ENCODE measurements around the gene DOLK.
A peak's percentile ranks its signal among the peaks of the same experiment; 100 is the strongest.
"Not testable (repeated sequence)": the region's sequence is repeated elsewhere in the genome, so short reads cannot be mapped to it uniquely, and the experiment has no call there.

The DOLK gene

GRCh38 chr9:128947527-128948301, at the start of gene DOLK, which contains the start of gene NUP188:
Gene DOLK, minus strand, starts transcription at chr9:128947603. Its CDS starts 300 bp downstream, at chr9:128947303.
Gene NUP188, plus strand, starts transcription at chr9:128947699. Its CDS starts 21 bp downstream, at chr9:128947720.
- DNase-seq, result peak; percentile 99

GRCh38 chr9:128995791-128996190, 48.4 kb upstream of the DOLK start:
- no peak for DNase-seq

- DNase-seq, result no peak
Observed at GRCh38 chr9:128992995-128993394, 45.6 kb upstream of the DOLK start.

GRCh38 chr9:128987805-128988204, 40.4 kb upstream of the DOLK start:
- DNase-seq, result no peak

- no peak for DNase-seq
Observed at GRCh38 chr9:128986671-128987070, 39.3 kb upstream of the DOLK start.

GRCh38 chr9:128983536-128983935, 36.1 kb upstream of the DOLK start:
- DNase-seq, result no peak

GRCh38 chr9:128979111-128979510, 31.7 kb upstream of the DOLK start:
- no peak for DNase-seq

- no peak for DNase-seq
Observed at GRCh38 chr9:128972956-128973355, 25.6 kb upstream of the DOLK start.

GRCh38 chr9:128969491-128969890, 22.1 kb upstream of the DOLK start:
- no peak for DNase-seq

GRCh38 chr9:128961403-128961802, 14.0 kb upstream of the DOLK start:
- not testable (repeated sequence) for DNase-seq

- peak; percentile 26 for DNase-seq
Observed at GRCh38 chr9:128947277-128947526, 201 bp downstream of the DOLK start.

GRCh38 chr9:128946571-128947276, 679 bp downstream of the DOLK start:
- DNase-seq, result no peak

GRCh38 chr9:128945798-128946501, 1.5 kb downstream of the DOLK start:
- DNase-seq, result no peak

- DNase-seq, result not testable (repeated sequence)
Observed at GRCh38 chr9:128944966-128945365, 2.4 kb downstream of the DOLK start.

GRCh38 chr9:128943832-128944620, 3.4 kb downstream of the DOLK start:
- no peak for DNase-seq

- no peak for DNase-seq
Observed at GRCh38 chr9:128940946-128941755, 6.3 kb downstream of the DOLK start.

- DNase-seq, result no peak
Observed at GRCh38 chr9:128940271-128940921, 7.0 kb downstream of the DOLK start.

GRCh38 chr9:128937310-128938165, 9.9 kb downstream of the DOLK start:
- no peak for DNase-seq

- DNase-seq, result no peak
Observed at GRCh38 chr9:128936171-128936865, 11.1 kb downstream of the DOLK start.

- DNase-seq, result no peak
Observed at GRCh38 chr9:128933731-128934130, 13.7 kb downstream of the DOLK start.

All from activated CD4-positive, alpha-beta T cell treated with anti-CD3 and anti-CD28 coated beads, Interleukin-2, Interleukin-6, amounts not matched to agents 100 ng/mL and 50 ng/mL, durations not matched to agents 16 hours and 8 hours (primary cell).